GM19239 (cell line): ENCODE measurements around the gene CAPN14.
A peak's percentile ranks its signal among the peaks of the same experiment; 100 is the strongest.

ENCODE experiments used
- DNase-seq: peaks from one replicate; pipeline ENCODE4 v3.0.0; 2011; ENCODE audit warnings: low spot score; ENCODE audit not compliant: insufficient read length
- FAIRE-seq: peaks from 2 replicates; lab custom pipeline; 2011; peaks lifted over from hg19 to GRCh38; lab: Jason Lieb, UNC

CAPN14 gene

DNA sequence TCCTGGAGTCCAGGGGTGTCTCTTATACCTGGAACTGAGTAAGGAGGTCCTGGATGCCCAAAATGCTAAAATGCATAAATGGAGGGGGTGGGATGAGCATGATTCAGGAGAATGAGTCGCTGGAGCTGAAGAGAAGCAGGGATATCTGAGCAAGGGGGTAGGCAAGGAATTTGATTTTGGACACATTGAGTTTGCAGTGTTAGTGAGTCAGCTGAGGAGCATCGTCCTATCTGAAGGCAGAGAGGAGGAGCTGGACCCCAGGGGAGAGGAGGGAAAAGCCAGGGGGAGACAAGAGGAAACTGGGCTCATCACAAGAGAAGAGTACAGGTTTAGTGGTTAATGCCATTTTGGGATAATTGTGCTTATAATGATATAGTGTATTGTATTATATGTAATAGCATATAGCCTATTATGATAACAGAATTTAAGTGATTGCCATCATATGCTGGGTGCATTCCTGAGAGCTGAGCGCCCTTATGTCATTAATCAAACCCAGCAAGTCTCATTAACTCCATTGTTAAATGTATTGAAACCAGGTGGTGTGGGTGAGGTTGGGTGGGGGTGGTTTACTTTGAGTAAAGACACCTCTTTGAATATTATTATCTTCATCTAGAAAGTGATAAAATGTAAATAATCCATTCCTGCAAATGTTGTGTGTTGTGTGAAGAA is 29.0 kb upstream of the CAPN14 start:
- no peak for FAIRE-seq

DNA sequence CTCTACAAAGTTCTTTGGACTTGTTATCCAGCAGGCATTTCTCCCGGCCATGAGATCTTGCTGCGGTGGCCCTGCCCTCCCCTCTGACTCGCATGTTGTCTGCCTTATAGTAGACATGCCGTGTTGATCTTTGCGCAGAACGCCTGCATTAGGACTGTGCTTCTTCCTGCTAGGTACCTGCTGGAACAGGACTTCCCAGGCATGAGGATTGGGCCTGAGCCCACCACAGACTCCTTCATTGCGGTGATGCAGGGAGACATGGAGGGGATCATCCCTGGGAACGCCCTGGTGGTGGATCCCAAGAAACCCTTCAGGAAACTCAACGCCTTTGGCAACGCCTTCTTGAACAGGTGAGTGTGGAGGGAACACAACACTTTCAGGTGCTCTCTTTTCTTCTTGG is 26.8 kb upstream of the CAPN14 start:
- FAIRE-seq (no peak), DNase-seq (no peak)

More for the DNA sequence above, 29.0 kb upstream of the CAPN14 start:
- no peak for DNase-seq

DNA sequence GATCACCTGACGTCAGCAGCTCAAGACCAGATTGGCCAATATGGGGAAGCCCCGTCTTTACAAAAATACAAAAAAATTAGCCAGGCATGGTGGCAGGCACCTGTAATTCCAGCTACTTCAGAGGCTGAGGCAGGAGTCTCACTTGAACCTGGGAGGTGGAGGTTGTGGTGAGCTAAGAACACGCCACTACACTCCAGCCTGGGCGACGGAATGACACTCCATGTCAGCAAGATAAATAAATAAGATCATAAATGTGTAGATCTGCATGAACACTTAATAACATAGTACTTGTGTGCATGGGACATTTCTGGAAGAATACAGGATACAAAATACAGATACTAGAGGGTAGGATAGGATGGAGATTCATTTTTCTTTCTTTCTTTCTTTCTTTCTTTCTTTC is 25.7 kb upstream of the CAPN14 start:
- DNase-seq (no peak), FAIRE-seq (no peak)

DNA sequence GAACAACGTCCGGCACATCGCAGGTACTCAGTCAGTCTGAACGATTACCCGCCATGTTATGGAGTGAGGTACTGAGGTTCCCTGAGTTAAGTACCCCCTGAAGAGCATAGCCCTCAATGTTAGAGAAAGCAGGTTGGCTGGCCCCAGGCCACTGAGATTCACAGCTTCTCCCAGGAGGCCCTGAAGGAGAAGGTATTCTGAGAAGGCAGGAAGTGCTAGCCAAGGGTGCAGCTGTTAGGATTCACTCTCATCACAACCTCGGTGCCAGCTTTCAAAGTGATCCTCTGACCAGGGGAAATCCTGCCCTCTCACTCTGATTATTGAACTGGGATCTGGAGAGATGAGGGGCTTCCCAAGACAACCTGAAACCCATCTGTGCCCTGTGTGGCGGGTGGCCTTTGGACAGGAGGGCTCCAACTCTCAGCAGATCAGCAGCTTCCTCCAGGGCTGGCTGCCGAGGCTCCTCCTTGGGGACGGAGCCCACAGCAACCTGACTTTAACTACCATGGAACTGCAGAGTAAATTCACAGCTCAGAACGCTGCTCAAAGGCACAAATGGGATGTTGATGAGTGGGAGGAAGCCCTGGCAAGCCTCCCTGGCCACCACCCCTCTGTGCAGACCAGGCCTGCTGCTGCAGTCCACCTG is 24.4 kb upstream of the CAPN14 start:
- FAIRE-seq (no peak), DNase-seq (no peak)

DNA sequence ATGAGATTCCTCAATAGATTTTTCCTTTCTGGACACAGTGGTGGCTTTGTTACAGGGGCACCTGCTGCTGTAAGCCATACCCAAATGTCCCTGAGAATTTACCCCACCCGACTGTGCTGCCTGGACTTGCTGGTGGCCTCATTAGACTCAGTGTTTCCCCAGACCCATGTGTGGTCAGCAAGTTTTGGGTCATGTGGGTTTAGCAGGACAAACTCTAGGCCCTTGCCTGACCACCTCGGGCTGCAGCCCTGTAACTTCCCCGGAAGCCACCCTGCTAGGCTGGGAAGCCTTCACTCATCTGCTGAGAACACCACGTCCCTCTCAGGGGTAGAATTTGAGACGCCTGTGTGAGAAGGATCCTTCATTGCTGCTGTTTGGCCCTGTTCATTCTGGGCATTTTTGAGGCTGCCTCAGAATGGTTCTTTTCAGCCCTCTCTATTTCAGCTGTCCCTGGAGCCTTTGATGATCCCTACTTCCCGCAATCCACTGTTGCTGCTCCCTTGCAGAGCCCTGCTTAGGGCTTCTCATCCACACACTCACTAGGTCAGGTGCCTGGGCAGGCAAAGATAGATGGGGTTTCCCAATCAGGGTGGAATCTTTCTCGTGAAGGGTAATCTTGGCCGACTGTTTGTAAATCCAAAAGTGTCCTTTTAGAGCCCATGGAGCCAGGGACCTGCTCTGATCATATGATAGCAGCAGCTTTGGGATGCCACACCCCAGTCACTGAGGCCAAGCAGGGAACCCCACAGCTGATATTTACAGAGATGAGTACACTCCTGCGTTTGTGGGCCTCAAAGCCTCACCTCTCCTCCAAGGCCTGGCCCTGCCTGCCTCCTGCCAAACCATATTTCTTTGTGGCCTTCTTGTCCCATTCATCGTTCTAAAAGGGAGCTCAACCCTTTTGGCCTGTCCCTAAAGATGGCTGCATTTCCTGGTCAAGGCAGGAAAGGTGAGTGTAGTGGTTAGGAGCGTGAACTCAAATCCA is 23.4 kb upstream of the CAPN14 start:
- FAIRE-seq: no peak
- DNase-seq: no peak

DNA sequence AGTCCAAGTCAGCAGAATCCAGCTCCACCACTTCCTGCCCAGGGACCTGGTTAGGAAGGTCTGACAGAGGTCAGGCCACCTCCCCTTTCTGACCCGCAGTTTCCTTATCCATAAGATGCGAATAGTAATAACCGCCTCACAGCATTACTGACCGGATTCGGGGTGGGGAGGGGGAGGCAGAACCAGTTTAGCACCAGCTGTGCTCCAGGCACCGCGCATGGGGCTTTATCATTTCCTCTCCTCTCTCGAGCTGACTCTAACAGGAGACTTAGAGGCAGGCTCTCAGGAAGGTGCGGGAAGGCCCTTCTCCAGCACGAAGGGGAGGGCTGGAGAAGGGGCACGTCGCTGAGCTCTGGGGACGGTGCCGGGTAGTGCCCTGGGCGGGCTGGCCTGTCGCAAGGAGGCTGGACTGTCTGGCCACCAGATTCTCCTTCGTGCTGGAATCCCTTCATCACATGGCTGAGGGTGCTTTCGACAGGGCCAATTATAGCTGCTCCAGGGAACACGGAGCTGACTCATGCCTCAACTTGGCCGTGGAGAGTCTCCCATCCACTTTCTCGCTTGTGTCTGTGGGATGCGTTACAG is 22.4 kb upstream of the CAPN14 start:
- DNase-seq (no peak), FAIRE-seq (no peak)

DNA sequence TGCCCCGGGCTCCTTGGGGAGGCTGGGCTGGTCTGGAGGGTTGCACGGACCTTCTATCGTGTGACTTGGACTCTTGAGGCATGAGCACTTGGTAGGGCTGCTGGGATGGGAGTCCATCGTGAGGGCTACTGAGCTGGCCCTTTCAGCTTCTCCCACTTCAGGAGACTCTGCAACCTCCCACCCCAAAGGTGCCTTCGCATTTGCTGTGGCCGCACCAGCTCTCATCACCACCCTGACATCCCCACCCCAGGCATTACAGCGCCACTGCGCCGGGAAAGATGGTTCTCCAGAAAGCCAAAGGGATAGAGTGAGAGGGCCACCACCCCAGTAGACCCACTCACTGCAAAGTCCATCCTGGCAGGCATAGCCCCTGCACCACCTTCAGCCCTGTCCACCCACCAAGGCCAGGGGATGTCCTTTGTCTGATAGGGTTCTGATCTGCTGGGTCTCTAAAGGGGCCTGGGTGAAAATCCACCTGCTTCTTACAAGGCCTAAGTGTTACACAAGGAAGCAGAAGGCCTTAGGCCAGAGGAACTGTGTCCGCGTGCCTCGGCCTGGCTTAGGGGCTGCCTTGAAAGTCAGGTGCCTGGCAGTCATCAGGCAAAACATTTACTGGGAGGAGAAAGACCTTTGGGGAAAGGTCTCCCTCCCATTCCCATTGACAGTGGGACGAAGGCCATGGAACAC is 21.7 kb upstream of the CAPN14 start:
- DNase-seq: no peak
- FAIRE-seq: no peak

DNA sequence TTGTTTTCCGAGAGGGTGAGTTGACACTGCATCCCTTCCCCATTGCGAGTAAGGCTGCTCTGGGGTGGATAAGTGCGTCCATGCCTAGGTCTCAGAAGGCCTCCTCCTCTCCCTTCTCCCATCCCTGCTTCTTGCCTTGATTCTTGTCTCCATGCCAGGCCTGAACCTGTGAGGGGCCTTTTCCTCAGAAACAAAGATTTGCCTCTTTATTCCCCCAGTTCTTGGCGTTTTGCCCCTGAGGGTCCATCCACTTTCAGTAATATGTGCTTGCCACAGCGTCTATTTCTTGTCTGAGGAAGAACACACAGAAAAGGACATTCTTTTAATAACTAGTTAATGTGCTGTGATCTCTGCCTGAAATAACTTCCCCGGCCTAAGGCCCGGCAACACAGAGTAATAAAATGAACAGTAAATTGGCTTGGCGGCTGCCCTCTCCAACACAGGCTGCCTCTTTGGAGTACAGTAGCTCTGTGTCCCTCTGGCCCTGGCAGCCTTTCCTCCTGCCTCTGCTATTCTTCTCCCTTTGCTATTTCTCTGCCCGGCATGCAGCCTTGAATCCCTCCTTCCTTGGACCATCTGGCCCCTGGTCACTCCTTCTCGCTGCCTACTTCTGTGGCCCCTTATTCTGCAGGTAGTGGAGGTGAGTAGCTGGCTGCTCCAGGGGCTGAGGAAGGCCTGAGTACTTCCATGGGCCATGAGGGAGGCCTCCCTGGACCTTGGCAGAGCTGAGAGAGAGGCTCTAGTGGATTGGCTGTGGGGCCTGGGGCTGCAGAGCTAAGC is 21.0 kb upstream of the CAPN14 start:
- no peak for FAIRE-seq
- no peak for DNase-seq

DNA sequence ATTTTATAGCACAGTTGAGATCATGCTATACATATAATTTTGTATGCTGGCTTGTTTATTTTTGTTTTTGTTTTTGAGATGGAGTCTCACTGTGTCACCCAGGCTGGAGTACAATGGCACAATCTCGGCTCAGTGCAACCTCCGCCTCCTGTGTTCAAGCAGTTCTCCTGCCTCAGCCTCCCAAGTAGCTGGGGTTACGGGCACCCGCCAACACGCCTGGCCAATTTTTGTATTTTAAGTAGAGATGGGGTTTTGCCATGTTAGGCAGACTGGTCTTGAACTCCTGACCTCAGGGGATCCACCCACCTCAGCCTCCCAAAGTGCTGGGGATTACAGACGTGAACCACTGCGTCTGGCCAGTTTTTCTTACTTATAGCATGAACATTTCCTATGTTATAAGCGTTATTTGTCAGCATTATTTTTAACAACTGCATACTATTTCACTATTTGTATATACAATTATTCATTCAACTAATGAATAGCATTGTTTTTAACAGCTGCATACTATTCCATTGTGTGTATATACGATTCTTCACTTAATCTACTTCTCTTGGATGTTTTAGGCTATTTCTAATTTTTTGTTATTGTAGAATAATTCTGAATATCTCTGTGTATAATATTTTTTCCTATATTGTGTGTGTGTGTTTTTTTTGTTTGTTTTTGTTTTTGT is 20.2 kb upstream of the CAPN14 start:
- no peak for DNase-seq
- no peak for FAIRE-seq

DNA sequence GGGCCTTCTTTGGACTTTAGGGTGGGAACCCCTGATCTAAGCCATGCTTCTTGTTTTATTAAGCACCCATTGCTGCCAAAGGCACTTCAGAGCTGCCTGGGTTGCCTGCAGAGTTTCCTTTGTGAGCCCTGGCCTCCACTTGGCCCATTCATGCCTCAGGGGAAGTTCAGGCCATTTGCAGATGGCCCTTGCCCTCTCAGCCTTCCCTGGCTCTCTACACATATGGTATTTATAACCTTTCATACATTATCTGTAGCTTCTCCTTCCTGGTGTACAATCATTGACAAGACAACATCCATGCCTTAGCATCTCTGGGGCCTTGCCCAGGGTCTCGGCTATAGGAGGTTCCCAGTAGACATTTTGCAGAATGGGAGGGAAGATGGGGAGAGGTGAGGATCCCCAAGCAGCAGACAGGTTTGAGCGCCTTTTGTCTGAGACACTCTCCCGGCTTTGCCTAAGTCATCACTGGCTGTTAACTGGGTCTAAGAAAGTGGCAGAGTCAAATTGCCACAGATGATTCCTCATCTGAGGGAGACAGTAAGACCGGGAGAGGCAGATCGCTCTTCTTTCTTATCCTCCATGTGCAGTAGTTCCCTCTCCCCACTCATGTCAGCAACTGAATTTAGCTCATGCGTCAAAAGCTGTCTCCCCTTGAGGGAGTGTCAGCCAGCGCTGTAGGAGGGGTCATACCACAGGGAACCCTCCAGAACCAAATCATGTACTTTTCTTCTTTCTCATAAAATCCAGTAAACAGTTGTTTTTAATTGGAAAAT is 19.3 kb upstream of the CAPN14 start:
- DNase-seq: no peak
- no peak for FAIRE-seq

DNA sequence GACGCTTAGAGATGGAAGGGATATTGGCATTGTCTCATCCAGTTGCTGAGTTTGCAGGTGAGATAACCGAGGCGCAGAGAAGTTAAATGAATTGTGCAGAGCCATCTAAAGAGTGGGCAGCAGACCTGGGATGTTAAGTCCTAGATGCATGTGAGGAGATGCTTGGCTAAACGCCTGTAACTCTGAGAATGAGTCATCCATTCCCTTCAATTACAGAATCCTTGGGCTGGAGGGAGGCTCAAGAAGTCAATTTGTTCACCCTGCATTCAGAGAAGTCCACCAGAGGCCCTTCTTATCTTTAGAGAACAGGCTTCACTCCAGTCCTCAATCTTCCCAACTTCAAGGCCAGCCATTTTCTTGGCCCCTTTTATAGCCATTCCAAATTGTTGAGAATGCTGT is 18.2 kb upstream of the CAPN14 start:
- FAIRE-seq: no peak
- no peak for DNase-seq

DNA sequence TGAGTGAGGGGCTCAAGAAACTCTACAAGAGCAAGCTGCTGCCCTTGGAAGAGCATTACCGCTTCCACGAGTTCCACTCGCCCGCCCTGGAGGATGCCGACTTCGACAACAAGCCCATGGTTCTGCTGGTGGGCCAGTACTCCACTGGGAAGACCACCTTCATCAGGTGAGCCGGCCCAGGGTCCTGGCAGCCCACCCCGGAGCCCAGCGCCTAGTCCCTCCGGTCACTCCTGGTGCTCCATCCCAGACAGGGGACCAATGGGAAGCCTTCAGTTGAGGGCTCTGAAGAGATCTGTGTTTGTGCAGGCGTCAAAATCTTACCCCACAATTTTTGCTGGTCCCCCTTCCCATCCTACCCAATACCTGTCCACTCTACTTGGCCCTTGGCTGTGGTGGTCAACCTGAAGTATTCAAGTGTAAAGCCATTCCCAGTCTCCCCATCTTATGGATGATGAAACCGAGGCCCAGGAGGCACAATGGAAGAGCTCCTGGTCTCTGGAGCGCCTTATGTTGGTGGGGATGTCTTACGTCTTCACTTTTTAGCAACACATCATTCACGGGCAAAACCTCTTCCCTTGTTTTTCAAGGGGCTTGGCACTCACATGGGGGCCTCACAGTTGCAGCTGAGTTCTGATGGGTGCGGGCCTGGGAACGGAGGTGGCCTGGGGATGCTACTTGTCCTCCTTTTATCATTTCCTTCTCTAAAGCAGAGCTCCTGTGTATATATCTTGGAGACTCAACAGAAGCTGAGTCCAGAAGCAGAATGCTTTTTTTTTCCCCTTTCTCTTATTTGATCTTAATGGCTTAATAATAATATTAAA is 17.6 kb upstream of the CAPN14 start:
- no peak for FAIRE-seq
- DNase-seq: no peak

DNA sequence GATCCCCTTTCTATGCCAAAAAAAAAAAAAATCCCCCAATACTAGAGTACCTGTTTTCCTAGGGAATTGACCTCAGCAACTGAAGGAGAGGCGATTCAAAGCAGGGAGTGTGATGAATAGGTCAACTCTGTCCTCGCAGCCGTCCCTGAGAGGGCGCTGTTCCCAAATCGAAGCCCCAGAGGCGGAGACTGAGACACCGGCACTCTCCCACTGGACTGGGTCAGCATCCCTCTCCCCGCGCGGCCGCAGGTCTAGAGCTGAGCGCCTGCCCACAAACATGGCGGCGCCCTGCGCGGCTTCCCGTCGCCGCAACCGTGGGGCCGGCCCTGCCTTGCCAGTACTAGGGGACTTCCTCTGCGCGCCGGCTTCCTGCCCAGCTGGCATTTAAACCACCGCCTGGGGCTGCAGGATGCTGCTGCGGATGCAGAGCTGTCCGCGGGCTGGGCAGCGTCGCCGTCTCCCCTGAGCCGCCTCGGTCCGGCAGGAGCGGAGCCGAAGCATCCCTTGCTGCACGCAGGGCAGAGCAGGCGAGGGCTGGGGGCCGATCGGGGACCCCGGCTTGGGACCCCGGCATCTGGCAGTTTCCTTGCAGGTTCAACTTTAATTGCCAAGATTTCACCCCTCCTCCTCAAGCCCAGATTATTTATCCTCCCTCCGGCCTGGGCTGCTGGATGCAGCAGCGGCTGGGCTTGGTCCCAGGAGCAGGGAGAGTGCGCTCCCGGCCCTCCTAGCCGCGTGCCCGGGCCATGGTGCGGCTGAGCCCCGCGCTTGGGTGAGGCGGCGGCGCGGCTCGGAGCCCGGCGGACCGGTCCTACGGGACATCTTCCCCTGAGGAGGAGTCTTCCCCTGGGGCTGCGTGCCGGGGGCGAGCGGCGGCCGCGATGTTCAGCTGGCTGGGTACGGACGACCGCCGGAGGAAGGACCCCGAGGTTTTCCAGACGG is 16.7 kb upstream of the CAPN14 start, which contains the start of gene EHD3:
EHD3 (plus strand) TSS at position 412 of the 942 bp plus-strand sequence; CDS start at position 882, 470 bp downstream.
- FAIRE-seq (no peak), DNase-seq (peak; percentile 60)

DNA sequence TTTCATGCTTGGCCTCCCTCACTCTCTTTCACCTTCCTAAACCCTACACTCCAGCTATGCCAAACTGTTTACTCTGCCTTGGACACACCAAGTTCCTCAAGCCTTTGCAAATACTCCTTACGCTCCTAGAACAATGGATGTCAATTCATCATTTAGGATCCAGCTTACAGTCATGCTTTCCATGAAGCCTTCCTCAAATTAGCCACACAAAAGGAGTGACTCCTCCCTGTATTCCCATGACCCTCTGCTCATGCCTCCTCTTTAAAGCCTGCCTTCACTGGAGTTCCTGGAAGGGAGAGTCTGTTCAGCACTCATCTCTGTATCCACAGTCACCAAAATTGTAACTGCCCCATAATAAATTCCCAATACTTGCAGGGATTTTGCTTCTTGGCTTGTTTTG is 15.9 kb upstream of the CAPN14 start:
- DNase-seq (no peak), FAIRE-seq (no peak)

DNA sequence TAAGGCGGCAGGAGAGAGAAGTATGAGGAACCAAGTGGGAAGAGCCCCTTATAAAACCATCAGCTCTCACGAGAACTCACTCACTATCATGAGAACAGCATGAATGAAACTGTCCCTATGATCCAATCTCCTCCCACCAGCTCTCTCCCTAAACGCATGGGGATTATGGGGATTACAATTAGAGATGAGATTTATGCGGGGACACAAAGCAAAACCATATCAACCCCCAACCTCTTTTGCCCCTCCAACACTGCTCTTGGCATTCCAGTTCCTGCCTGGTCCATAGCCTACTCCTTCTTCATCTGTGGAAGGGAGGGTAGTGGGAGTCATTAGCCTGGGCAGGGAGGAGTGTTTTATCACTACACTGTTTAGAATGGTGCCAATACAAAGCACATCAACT is 15.3 kb upstream of the CAPN14 start:
- DNase-seq (no peak), FAIRE-seq (no peak)
